ENCODE measurements around the gene UNKL. TPM values are rescaled to one million over a fixed set of nuclear protein-coding genes. Genes with fewer than 3 reads are reported as not detected.

The UNKL gene
- total RNA-seq, 4 donors from 2014 or later: 31.8 to 38.8 (median 35.8) TPM

GRCh38 chr16:1354815-1355540 lies 59.5 kb downstream of the UNKL start:
- no peaks in the 10 kb centered on the region for H3K27me3 ChIP-seq
- H3K36me3 ChIP-seq: peaks cover 0 to 7% of the 10 kb centered on the region in 2 donors
- intact Hi-C loops (cut with DNase I; ENCODE audit: low total_unique reads): no loop called here
- no peak overlapping the region for H3K4me3 ChIP-seq
- H3K4me1 ChIP-seq: peaks cover 21 to 45% of the 10 kb centered on the region in 2 donors
- no peak for ATAC-seq
- no peak overlapping the region for H3K27ac ChIP-seq
- in situ Hi-C loops (cut with MboI; ENCODE audit: low sequenced_read_pairs in 4 of 4): no loop called here
- no peak for DNase-seq
- H3K9me3 ChIP-seq: no peaks in the 10 kb centered on the region
- TF ChIP-seq CTCF (IDR thresholded peaks at IDR 0.05 in 4 of 5, conservative IDR thresholded peaks at IDR 0.05 in 1 of 5): no peak
- no peak for TF ChIP-seq POLR2A (IDR thresholded peaks at IDR 0.05)

GRCh38 chr16:1351582-1352362 lies 62.7 kb downstream of the UNKL start, which contains the start of the genes GNPTG and TSR3:
TSS of gene GNPTG (plus strand) at chr16:1351931. CDS start at chr16:1351966, 35 bp downstream.
TSS of gene TSR3 (minus strand) at chr16:1351878. CDS start at chr16:1351804, 74 bp downstream.
- TF ChIP-seq CTCF (IDR thresholded peaks at IDR 0.05 in 4 of 5, conservative IDR thresholded peaks at IDR 0.05 in 1 of 5) (peak in 3 of 5 experiments; percentile 6 to 62 (median 53)), POLR2A (IDR thresholded peaks at IDR 0.05) (peak; percentile 54 to 58)
- intact Hi-C loops (cut with DNase I; ENCODE audit: low total_unique reads) (loop anchor here (2.0 kb wide), 1 partner anchor 43 kb away; the partner anchor contains the start of gene UBE2I), in situ Hi-C loops (cut with MboI; ENCODE audit: low sequenced_read_pairs in 4 of 4) (no loop called here)
- H3K27ac ChIP-seq: peak within 1 kb of the TSS; percentile 44 to 84 (median 60)
- H3K9me3 ChIP-seq: no peaks in the 10 kb centered on the region
- H3K4me3 ChIP-seq: peak within 1 kb of the TSS; percentile 76 to 98 (median 86)
- peak; percentile 72 to 85 for ATAC-seq
- peaks cover 21 to 45% of the 10 kb centered on the region in 2 donors for H3K4me1 ChIP-seq
- H3K36me3 ChIP-seq: peaks cover 0 to 19% of the 10 kb centered on the region in 2 donors
- DNase-seq: peak; percentile 55 to 78
- H3K27me3 ChIP-seq: no peaks in the 10 kb centered on the region

GRCh38 chr16:1351215-1351581 lies 63.3 kb downstream of the UNKL start:
- peak overlapping the region; percentile 44 to 84 (median 60) for H3K27ac ChIP-seq
- DNase-seq (no peak), ATAC-seq (no peak)
- H3K36me3 ChIP-seq: peaks cover 0 to 19% of the 10 kb centered on the region in 2 donors
- no peaks in the 10 kb centered on the region for H3K27me3 ChIP-seq
- no peaks in the 10 kb centered on the region for H3K9me3 ChIP-seq
- peak overlapping the region; percentile 76 to 98 (median 86) for H3K4me3 ChIP-seq
- intact Hi-C loops (cut with DNase I; ENCODE audit: low total_unique reads): loop anchor here (2.0 kb wide), 1 partner anchor 42 kb away; the partner anchor contains the start of gene UBE2I
- no peak for TF ChIP-seq POLR2A (IDR thresholded peaks at IDR 0.05)
- TF ChIP-seq CTCF (IDR thresholded peaks at IDR 0.05 in 4 of 5, conservative IDR thresholded peaks at IDR 0.05 in 1 of 5): no peak
- peaks cover 21 to 43% of the 10 kb centered on the region in 2 donors for H3K4me1 ChIP-seq
- in situ Hi-C loops (cut with MboI; ENCODE audit: low sequenced_read_pairs in 4 of 4): no loop called here

GRCh38 chr16:1350691-1351090 lies 63.8 kb downstream of the UNKL start:
- DNase-seq: no peak
- no peak for ATAC-seq
- no peaks in the 10 kb centered on the region for H3K9me3 ChIP-seq
- no peaks in the 10 kb centered on the region for H3K27me3 ChIP-seq
- TF ChIP-seq CTCF (IDR thresholded peaks at IDR 0.05 in 4 of 5, conservative IDR thresholded peaks at IDR 0.05 in 1 of 5): no peak
- no peak for TF ChIP-seq POLR2A (IDR thresholded peaks at IDR 0.05)
- peaks cover 0 to 19% of the 10 kb centered on the region in 2 donors for H3K36me3 ChIP-seq
- intact Hi-C loops (cut with DNase I; ENCODE audit: low total_unique reads) (loop anchor here (2.0 kb wide), 1 partner anchor 42 kb away; the partner anchor contains the start of gene UBE2I), in situ Hi-C loops (cut with MboI; ENCODE audit: low sequenced_read_pairs in 4 of 4) (no loop called here)
- H3K27ac ChIP-seq: no peak overlapping the region
- H3K4me3 ChIP-seq: peak overlapping the region; percentile 76 to 98 (median 86)
- peaks cover 21 to 38% of the 10 kb centered on the region in 2 donors for H3K4me1 ChIP-seq
